NCI-H510A treated with DMSO at 0.1 percent for 48 hours (cell line): ENCODE measurements around the gene OR2G6.

Experiments
- DNase-seq: peaks from one replicate; lab custom pipeline; 2025; lab: John Stamatoyannopoulos, UW

Gene OR2G6

GRCh38 chr1:248576260-248576980 is 68.5 kb downstream of the OR2G6 start:
- no peak for DNase-seq
